DND-41 (cell line): ENCODE measurements around the gene CACNA1E.

ENCODE experiments used
- ATAC-seq: fragments of 200-7000 bp; cut with Tn5 transposase; 3 replicates; pipeline ENCODE4 v1.9.1; 2021; ENCODE audit warnings: low read depth; ENCODE audit not compliant: insufficient read depth
- DNase-seq: peaks from one replicate; pipeline ENCODE4 v3.0.0-alpha.2; 2020
- H2AFZ ChIP-seq: 2 replicates; pipeline ENCODE4 v1.6.0; 2012; ENCODE audit warnings: low read depth, low read length
- H3K27ac ChIP-seq: 2 replicates; pipeline ENCODE4 v1.5.1; 2012; ENCODE audit warnings: low read length, inconsistent platforms
- H3K27me3 ChIP-seq: fragments of 200-600 bp; sonication (generic); 2 replicates; pipeline ENCODE4 v1.6.0; 2012; ENCODE audit warnings: low read length, mild to moderate bottlenecking, inconsistent platforms; ENCODE audit not compliant: insufficient read depth, poor library complexity
- H3K36me3 ChIP-seq: 2 replicates; pipeline ENCODE4 v1.5.1; 2012; ENCODE audit warnings: low read length, inconsistent platforms; ENCODE audit not compliant: insufficient read depth
- H3K4me1 ChIP-seq: 2 replicates; pipeline ENCODE4 v1.5.1; 2012; ENCODE audit warnings: mild to moderate bottlenecking, low read length; ENCODE audit not compliant: insufficient read depth
- H3K4me2 ChIP-seq: 2 replicates; pipeline ENCODE4 v1.6.0; 2012; ENCODE audit warnings: mild to moderate bottlenecking, moderate library complexity, low read length, inconsistent platforms; ENCODE audit not compliant: insufficient read depth
- H3K4me3 ChIP-seq, 2 experiments: fragments of 200-600 bp in 1 of 2; shearing (Covaris generic) in 1 of 2; 2 replicates each; pipeline ENCODE4 v1.5.1; 2012 to 2016; ENCODE audit warnings: inconsistent platforms in 2 of 2, low read length in 2 of 2, mild to moderate bottlenecking in 2 of 2, low read depth in 1 of 2, moderate library complexity in 1 of 2
- H3K79me2 ChIP-seq: 2 replicates; pipeline ENCODE4 v1.6.0; 2012; ENCODE audit warnings: low read length, inconsistent platforms; ENCODE audit not compliant: insufficient read depth
- H3K9ac ChIP-seq: 2 replicates; pipeline ENCODE4 v1.6.0; 2012; ENCODE audit warnings: low read depth, mild to moderate bottlenecking, inconsistent platforms, low read length, moderate library complexity
- H3K9me3 ChIP-seq: 2 replicates; pipeline ENCODE4 v1.5.1; 2012; ENCODE audit warnings: low read length, moderate library complexity, mild to moderate bottlenecking, inconsistent platforms; ENCODE audit not compliant: insufficient read depth, severe bottlenecking
- H4K20me1 ChIP-seq: 2 replicates; pipeline ENCODE4 v1.6.0; 2012; ENCODE audit warnings: low read length; ENCODE audit not compliant: insufficient read depth
- CTCF ChIP-seq: IDR thresholded peaks from 2 replicates; pipeline ENCODE4 v1.5.1; 2012; ENCODE audit warnings: borderline replicate concordance, low read length, moderate library complexity, mild to moderate bottlenecking; ENCODE audit not compliant: poor library complexity, severe bottlenecking; ENCODE audit errors: extremely low read depth
- EZH2 ChIP-seq: IDR thresholded peaks from 3 replicates; pipeline ENCODE4 v1.6.1; 2012; ENCODE audit warnings: borderline replicate concordance, low read depth, mild to moderate bottlenecking, moderate library complexity, low read length, inconsistent platforms; ENCODE audit not compliant: severe bottlenecking

The CACNA1E gene

GRCh38 chr1:181635110-181635509 is 151.8 kb downstream of the CACNA1E start:
- Histone ChIP-seq H2AFZ (no peak overlapping the region), H3K27me3 (peaks cover 56% of the 10 kb centered on the region), H3K27ac (no peak overlapping the region), H3K4me1 (no peaks in the 10 kb centered on the region), H4K20me1 (no peaks in the 10 kb centered on the region), H3K9ac (no peak overlapping the region), H3K79me2 (no peaks in the 10 kb centered on the region), H3K9me3 (no peaks in the 10 kb centered on the region), H3K4me2 (no peak overlapping the region), H3K36me3 (no peaks in the 10 kb centered on the region), H3K4me3 (no peak overlapping the region)
- DNase-seq: no peak
- no peak for TF ChIP-seq EZH2
- TF ChIP-seq CTCF: no peak
- no peak for ATAC-seq

GRCh38 chr1:181637998-181638397 is 154.7 kb downstream of the CACNA1E start:
- H3K9ac ChIP-seq: no peak overlapping the region
- peaks cover 49% of the 10 kb centered on the region for H3K27me3 ChIP-seq
- H3K4me1 ChIP-seq: no peaks in the 10 kb centered on the region
- DNase-seq (no peak), ATAC-seq (no peak)
- no peaks in the 10 kb centered on the region for H3K79me2 ChIP-seq
- H2AFZ ChIP-seq: no peak overlapping the region
- H3K9me3 ChIP-seq: no peaks in the 10 kb centered on the region
- no peaks in the 10 kb centered on the region for H3K36me3 ChIP-seq
- H3K4me2 ChIP-seq: no peak overlapping the region
- H4K20me1 ChIP-seq: no peaks in the 10 kb centered on the region
- no peak overlapping the region for H3K27ac ChIP-seq
- TF ChIP-seq EZH2: no peak
- no peak for TF ChIP-seq CTCF
- H3K4me3 ChIP-seq: no peak overlapping the region

GRCh38 chr1:181640956-181641355 is 157.6 kb downstream of the CACNA1E start:
- DNase-seq (no peak), ATAC-seq (no peak)
- Histone ChIP-seq H2AFZ (no peak overlapping the region), H3K79me2 (no peaks in the 10 kb centered on the region), H3K36me3 (no peaks in the 10 kb centered on the region), H3K27me3 (peaks cover 56% of the 10 kb centered on the region), H4K20me1 (no peaks in the 10 kb centered on the region), H3K27ac (no peak overlapping the region), H3K9me3 (no peaks in the 10 kb centered on the region), H3K9ac (no peak overlapping the region), H3K4me2 (no peak overlapping the region), H3K4me1 (no peaks in the 10 kb centered on the region), H3K4me3 (no peak overlapping the region)
- no peak for TF ChIP-seq CTCF
- no peak for TF ChIP-seq EZH2

- H4K20me1 ChIP-seq: no peaks in the 10 kb centered on the region
- no peaks in the 10 kb centered on the region for H3K79me2 ChIP-seq
- no peak overlapping the region for H3K4me2 ChIP-seq
- DNase-seq (no peak), ATAC-seq (no peak)
- H3K4me3 ChIP-seq: no peak overlapping the region
- peaks cover 37% of the 10 kb centered on the region for H3K27me3 ChIP-seq
- H3K9me3 ChIP-seq: no peaks in the 10 kb centered on the region
- no peaks in the 10 kb centered on the region for H3K36me3 ChIP-seq
- no peak overlapping the region for H2AFZ ChIP-seq
- no peaks in the 10 kb centered on the region for H3K4me1 ChIP-seq
- no peak for TF ChIP-seq CTCF
- TF ChIP-seq EZH2: no peak
- no peak overlapping the region for H3K9ac ChIP-seq
- H3K27ac ChIP-seq: no peak overlapping the region
Measured at GRCh38 chr1:181643631-181644030, 160.3 kb downstream of the CACNA1E start.
